ENCODE data around the gene SLC39A9. TPM values are rescaled to one million over a fixed set of nuclear protein-coding genes. Genes with fewer than 3 reads are reported as not detected.

The SLC39A9 gene
- total RNA-seq, 1 experiment from 2014 or later = 39.8 TPM

DNA sequence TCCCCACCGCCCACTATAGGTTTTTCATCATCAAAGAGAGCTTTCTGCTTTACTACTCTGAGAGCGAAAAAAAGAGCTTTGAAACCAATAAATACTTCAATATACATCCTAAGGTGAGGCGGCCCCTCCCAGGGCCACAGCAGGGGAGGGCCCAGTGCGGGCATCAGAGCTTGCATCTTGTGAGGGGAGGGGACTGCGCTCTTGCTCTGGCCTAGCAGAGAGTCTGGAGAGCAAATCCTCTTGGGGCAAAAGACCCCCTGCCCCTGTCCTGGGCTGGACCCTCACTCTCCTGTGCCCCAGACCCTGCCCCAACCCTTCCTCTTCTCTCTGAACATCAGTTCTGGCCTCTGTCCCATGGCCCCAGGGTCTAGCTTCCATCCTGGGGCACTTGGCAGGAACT, 101.6 kb downstream of the SLC39A9 start:
- no peak overlapping the region for H4K8ac ChIP-seq (replicated peaks; ENCODE audit: insufficient read length, low read depth, low read length)
- no peak overlapping the region for H2BK12ac ChIP-seq (ENCODE audit: insufficient read length, low read depth, low read length)
- H3K23me2 ChIP-seq (ENCODE audit: insufficient read length, low read depth, low read length, poor library complexity, severe bottlenecking) = no peaks in the 10 kb centered on the region
- H3K4me3 Mint-ChIP-seq = no peak overlapping the region
- H3K79me1 ChIP-seq (ENCODE audit: insufficient read depth, low read depth, low read length, poor library complexity, severe bottlenecking) = no peaks in the 10 kb centered on the region
- H3K27ac Mint-ChIP-seq = no peak overlapping the region
- no peak overlapping the region for H2AFZ ChIP-seq (ENCODE audit: low read length)
- no peak overlapping the region for H3K18ac ChIP-seq (ENCODE audit: insufficient read length, low read depth, low read length)
- peaks cover 12 to 20% of the 10 kb centered on the region in 2 experiments for H3K4me1 Mint-ChIP-seq
- no peak overlapping the region for H3K27ac ChIP-seq (ENCODE audit: insufficient read length, low read depth, low read length)
- H3T11ph ChIP-seq (ENCODE audit: low read length) = no peak overlapping the region
- no peak overlapping the region for H2BK5ac ChIP-seq (ENCODE audit: insufficient read length, low read length)
- H4K5ac ChIP-seq (ENCODE audit: insufficient read length, low read depth, low read length) = no peak overlapping the region
- WGBS (ENCODE audit: extremely low coverage, insufficient read length, low lambda C conversion rate) = no CpG with 5 or more reads among the region's 5 CpGs
- H3K36me3 Mint-ChIP-seq (ENCODE audit: insufficient read depth in 1 of 3, low read depth in 3 of 3) = no peaks in the 10 kb centered on the region
- no peaks in the 10 kb centered on the region for H3K79me2 ChIP-seq (ENCODE audit: insufficient read depth, low read length)
- no peaks in the 10 kb centered on the region; a peak in 1 of 5 replicates for H3K9me3 Mint-ChIP-seq
- no peak overlapping the region for H2BK120ac ChIP-seq (ENCODE audit: low read depth, low read length, poor library complexity, severe bottlenecking)
- H3K4ac ChIP-seq (ENCODE audit: low read depth, low read length) = no peak overlapping the region
- H3K56ac ChIP-seq (ENCODE audit: insufficient read length, low read depth, low read length) = no peak overlapping the region
- no peak overlapping the region for H2AK5ac ChIP-seq (ENCODE audit: insufficient read length, low read length)
- H2BK15ac ChIP-seq (ENCODE audit: low read depth, low read length) = no peak overlapping the region
- H3K14ac ChIP-seq (ENCODE audit: insufficient read depth, low read length) = no peak overlapping the region
- no peak overlapping the region for H2BK20ac ChIP-seq (ENCODE audit: low read depth, low read length, poor library complexity, severe bottlenecking)
- no peak overlapping the region for H3K4me2 ChIP-seq (ENCODE audit: insufficient read depth, insufficient read length, low read length)
- TF ChIP-seq, protein P1, sequence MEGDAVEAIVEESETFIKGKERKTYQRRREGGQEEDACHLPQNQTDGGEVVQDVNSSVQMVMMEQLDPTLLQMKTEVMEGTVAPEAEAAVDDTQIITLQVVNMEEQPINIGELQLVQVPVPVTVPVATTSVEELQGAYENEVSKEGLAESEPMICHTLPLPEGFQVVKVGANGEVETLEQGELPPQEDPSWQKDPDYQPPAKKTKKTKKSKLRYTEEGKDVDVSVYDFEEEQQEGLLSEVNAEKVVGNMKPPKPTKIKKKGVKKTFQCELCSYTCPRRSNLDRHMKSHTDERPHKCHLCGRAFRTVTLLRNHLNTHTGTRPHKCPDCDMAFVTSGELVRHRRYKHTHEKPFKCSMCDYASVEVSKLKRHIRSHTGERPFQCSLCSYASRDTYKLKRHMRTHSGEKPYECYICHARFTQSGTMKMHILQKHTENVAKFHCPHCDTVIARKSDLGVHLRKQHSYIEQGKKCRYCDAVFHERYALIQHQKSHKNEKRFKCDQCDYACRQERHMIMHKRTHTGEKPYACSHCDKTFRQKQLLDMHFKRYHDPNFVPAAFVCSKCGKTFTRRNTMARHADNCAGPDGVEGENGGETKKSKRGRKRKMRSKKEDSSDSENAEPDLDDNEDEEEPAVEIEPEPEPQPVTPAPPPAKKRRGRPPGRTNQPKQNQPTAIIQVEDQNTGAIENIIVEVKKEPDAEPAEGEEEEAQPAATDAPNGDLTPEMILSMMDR (conservative IDR thresholded peaks at IDR 0.05) = no peak
- no peaks in the 10 kb centered on the region for H3K27me3 ChIP-seq (ENCODE audit: insufficient read depth, low read length)
- H3K27me3 Mint-ChIP-seq (ENCODE audit: low read depth) = peaks cover 23% of the 10 kb centered on the region
- no peak for DNase-seq
- H3K23ac ChIP-seq (ENCODE audit: insufficient read length, low read depth, low read length) = no peak overlapping the region
- H3K9ac ChIP-seq (ENCODE audit: extremely low read depth, insufficient read length, low read length) = no peak overlapping the region
- H3K4me1 ChIP-seq (ENCODE audit: insufficient read depth, low read length) = no peaks in the 10 kb centered on the region
- H4K20me1 ChIP-seq (ENCODE audit: control insufficient read depth, insufficient read depth, insufficient read length) = no peaks in the 10 kb centered on the region
- H4K91ac ChIP-seq (ENCODE audit: insufficient read length, low read depth, low read length) = no peak overlapping the region
- H3K9me3 ChIP-seq (ENCODE audit: control insufficient read depth, low read depth, low read length) = no peaks in the 10 kb centered on the region
